Astrocyte (in vitro differentiated cells and primary cell): Measurements from ENCODE around the gene CDR2L. TPM values are rescaled to one million over a fixed set of nuclear protein-coding genes. Genes with fewer than 3 reads are reported as not detected.

Experiments used
- total RNA-seq: library from RNA; stranded (reverse); gene quantifications from 2 replicates; pipeline ENCODE4 v1.2.1, GENCODE V29; 2021

CDR2L gene
- total RNA-seq, 1 donor from 2014 or later = 59.1 TPM

Other genes starting within 250 kb of the CDR2L start
- 27.9 and 36.3 TPM in 2 replicates for gene NHERF1, start 239.0 kb upstream of the CDR2L start, total RNA-seq
- 58.4 and 61.8 TPM in 2 replicates for gene NAT9, start 211.3 kb upstream of the CDR2L start, total RNA-seq
- gene GRIN2C, start 127.7 kb upstream of the CDR2L start, total RNA-seq = 0.50 and 1.0 TPM in 2 replicates
- 30.8 and 34.2 TPM in 2 replicates for gene FDXR, start 114.6 kb upstream of the CDR2L start, total RNA-seq
- not detected in 2 replicates for gene FADS6, start 94.0 kb upstream of the CDR2L start, total RNA-seq
- 0.14 TPM in 1 of 2 replicates, not detected in the other for gene USH1G, start 64.4 kb upstream of the CDR2L start, total RNA-seq
- gene OTOP2, start 63.4 kb upstream of the CDR2L start, total RNA-seq = not detected in 2 replicates
- gene OTOP3, start 51.7 kb upstream of the CDR2L start, total RNA-seq = not detected in 2 replicates
- 2.5 and 2.6 TPM in 2 replicates for gene HID1, start 14.9 kb upstream of the CDR2L start, total RNA-seq
- 23.8 and 24.4 TPM in 2 replicates for gene MRPL58, start 25.0 kb downstream of the CDR2L start, total RNA-seq
- gene ATP5PD, start 59.3 kb downstream of the CDR2L start, total RNA-seq = 238 and 239 TPM in 2 replicates
- gene KCTD2, start 59.6 kb downstream of the CDR2L start, total RNA-seq = 17.1 and 18.6 TPM in 2 replicates
- 7.1 and 10.6 TPM in 2 replicates for gene SLC16A5, start 100.3 kb downstream of the CDR2L start, total RNA-seq
- gene ARMC7, start 122.3 kb downstream of the CDR2L start, total RNA-seq = 11.5 and 11.9 TPM in 2 replicates
- gene NT5C, start 144.1 kb downstream of the CDR2L start, total RNA-seq = 23.7 and 29.5 TPM in 2 replicates
- gene JPT1, start 166.9 kb downstream of the CDR2L start, total RNA-seq = 232 and 282 TPM in 2 replicates
- 413 and 449 TPM in 2 replicates for gene SUMO2, start 195.3 kb downstream of the CDR2L start, total RNA-seq
- gene NUP85, start 218.0 kb downstream of the CDR2L start, total RNA-seq = 37.3 and 44.3 TPM in 2 replicates